ENCODE data around the gene CC2D2B.
"Not testable (repeated sequence)": the region's sequence is repeated elsewhere in the genome, so short reads cannot be mapped to it uniquely, and the experiment has no call there.

CC2D2B gene

DNA sequence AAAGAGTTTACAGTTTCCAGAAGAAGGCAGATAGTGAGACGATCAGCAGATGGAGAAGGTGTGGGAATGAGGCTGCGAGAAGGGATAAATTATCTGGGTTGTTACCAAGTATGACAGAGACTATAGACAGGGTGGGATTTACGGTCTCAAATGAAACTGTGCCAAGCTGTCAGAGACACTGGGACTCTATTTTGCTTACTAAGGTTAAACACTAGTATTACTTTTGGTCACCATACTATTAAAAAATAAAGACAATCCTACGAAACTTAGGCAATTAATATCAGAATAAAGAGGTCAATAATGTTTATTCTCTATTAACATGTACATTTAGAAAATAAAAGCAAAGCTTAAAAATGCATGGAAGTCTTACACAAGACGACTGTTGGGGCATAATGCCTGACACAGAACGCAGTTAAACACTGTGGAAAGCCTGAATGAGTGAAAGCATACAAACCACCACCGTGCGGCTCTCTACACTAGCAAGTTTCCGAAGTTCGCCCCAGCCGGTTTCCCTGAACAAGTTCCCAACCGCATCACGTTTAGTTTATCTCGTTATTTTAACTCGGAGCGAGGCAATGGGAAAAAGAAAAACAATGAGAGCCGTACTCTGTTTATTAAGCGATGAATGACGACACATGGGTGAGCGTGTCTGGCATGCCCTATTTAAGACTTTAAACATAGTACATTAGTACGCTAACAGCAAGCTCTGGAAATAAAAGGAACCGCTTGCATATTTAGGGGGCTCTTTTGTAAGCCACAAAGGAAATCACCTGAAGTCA, 909 bp upstream of the CC2D2B start:
- peak; percentile 61 for DNase-seq

DNA sequence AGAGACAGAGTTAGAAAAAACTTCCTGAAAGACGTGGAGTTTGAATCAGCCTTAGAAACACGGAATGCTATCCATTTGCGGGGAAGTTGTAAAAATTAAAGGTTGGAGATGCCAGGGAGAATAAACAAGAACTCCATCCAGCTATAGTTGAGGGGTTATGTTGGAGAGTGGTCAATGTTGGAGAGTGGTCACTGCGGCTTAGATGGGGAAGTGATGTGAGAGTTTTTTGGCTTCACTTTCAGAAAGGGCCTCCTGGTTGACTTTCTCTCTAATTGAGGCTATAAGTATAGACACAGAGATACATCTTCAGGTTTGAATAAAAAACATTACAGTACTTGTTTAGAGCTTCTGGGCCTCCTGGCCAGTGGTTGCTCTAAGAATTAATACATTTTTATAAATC, 675 bp downstream of the CC2D2B start:
- no peak for DNase-seq

DNA sequence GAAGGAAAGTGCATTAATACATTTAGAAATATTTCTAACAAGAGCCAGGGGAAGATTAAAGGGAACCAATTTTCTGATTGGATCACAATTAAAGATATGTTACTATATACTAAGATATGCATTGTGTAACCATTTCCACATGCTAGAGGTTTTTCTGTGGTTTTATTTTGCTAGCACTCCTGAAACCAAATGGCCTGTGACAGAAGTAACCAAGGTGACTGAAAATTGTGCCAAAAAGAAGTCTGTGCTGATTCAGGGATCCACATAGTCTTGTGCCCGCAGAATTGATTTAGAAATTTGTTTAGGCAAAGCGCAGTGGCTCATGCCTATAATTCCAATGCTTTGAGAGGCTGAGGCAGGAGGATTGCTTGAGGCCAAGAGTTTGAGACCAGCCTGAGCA, 1.8 kb downstream of the CC2D2B start:
- DNase-seq = no peak

DNA sequence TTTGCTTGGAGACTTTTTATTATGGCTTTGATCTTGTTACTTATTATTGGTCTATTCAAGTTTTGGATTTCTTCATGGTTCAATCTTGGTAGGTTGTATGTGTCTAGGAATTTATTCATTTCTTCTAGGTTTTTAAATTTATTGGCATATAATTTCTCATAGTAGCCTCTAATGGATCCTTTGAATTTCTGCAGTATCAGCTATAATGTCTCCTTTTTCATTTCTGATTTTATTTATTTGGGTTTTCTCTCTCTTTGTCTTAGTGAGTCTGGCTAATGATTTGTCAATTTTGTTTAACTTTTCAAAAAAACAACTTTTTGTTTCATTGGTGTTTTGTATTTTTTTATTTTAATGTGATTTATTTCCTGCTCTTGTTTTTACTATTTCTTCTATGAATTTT, 8.3 kb downstream of the CC2D2B start:
- DNase-seq = not testable (repeated sequence)

DNA sequence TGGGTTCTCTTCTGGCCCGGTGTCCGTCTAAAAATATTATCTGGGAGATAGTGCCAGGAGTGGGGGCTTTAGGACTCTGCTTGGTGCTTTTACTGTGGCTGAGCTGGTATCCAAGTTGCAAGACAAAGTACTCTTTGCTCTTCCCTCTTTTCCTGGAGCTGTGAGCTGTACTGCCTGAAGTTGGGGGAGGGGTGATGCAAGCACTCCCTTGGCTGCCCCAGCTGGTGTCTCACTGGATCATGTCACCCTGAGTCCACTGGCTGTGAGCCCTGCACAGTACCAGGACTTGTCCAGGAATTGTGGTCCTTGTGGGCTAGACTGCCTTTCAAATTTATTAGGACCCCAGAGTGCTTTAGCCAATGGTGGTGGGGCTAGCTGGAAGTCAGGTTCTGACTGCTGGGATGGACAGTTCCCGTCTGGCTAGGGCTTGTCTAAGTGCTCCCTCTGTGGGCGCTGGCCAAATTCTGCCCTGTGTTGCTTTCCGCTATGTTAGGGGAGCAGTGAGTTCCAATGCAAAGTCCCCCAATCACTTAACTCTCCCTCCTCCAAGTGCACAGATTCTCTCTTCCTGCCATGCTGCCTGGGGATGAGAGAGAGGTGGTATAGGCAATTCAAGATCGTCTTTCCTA, 13.1 kb downstream of the CC2D2B start:
- DNase-seq = no peak

DNA sequence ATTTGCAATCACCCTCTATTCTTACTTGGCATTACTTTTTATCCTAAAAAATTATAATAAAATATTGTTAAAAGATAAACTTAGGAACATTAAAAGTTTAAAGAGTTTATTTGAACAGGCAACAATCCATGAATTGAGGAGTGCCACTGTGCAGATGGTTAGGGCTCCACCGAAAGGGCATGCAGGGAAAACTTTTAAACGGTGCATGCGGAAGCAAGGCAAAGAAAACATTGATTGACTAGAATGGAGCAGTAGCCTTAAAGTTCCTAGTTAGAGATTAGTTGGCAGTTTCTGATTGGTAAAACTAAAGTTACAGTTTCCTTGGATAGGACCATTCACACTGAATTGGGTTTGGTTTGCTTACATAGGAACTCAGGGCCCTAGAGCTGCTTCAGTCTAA, 17.3 kb downstream of the CC2D2B start:
- no peak for DNase-seq

DNA sequence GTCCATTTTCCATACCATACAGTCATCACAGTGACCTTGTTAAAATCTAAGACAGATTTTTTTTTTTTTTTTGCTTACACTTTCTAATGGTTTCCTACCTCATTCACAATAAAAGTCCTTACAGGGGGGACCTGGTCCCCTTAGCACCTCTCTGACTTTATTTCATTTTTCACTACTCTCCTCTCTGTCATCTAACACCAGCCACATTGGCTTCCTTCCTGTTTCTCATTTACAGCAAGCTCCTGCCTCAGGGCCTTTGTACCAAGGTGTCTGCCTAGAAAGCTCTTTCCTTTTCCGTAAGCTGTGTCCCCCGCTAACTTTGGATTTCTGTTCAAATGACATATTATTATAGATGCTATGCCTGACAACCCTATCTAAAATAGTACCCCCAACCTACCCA, 27.7 kb downstream of the CC2D2B start:
- DNase-seq = no peak

DNA sequence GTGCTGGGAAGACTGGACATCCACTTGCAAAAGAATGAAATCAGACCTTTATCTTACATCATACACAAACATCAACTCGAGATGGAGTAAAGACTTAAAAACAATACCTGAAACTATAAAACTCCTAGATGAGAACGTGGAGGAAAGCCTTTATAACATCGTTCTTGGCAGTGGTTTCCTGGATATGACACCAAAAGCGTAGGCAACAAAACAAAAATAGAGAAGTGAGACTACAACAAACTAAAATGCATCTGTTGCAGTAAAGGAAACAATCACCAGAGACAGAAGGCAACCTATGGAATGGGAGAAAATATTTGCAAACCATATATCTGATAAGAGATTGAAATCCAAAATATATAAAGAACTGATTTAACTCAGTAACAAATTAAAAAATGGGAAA, 33.3 kb downstream of the CC2D2B start:
- no peak for DNase-seq

DNA sequence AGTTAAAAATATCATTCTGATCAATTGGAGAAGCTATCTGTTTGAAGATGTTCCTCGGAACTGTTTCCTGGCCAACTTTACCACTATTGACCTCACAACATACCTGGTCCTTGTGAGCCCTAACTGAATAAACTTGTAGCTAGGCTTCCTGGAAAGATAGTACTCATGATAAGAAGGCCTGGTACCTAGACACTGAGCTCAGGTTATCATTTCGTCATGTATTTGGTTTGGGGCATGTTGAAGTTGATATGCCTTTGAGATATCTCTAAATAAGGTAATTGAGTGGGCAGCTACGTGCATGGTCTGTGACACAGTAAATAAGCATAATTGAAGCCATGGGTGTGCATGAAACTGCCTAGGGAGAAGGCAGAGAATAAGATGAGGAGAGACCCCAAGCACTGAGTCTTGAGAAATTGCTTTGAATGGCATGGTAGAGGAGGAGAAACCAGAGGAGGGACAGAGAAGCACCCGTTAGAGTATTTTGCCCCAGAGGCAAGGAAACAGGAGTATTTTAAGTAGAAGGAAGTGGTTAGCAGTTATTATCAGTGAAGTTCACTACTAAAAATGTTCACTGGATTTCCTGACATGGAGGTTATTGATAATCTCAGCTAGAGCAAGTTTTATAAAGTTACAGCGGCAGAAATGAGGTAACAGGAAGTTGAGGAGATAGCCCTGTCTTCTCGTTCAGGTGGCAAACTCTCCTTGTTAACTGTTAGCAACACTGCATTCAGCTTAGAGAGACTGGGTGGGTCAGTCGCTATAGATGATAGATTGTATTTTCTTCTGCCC, 55.6 kb downstream of the CC2D2B start:
- DNase-seq = no peak

DNA sequence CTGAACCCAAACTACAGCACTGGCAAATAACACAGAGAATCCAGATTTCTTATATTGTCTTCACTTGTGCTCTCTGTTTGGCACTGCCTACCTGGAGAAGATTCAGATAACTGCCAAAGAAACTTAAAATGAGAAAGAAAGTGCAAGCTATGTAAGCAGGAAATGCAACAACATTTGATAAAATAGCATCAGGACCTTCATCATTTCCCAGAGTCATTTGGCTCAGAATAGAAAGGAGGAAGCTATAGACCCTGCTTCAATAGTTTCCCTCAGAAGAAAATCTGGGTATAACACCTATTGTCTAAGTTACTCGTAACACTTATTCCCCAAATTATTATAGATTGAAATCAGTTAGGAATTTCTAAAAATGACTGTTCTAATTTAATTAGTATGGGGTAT, 56.2 kb downstream of the CC2D2B start:
- DNase-seq = no peak

DNA sequence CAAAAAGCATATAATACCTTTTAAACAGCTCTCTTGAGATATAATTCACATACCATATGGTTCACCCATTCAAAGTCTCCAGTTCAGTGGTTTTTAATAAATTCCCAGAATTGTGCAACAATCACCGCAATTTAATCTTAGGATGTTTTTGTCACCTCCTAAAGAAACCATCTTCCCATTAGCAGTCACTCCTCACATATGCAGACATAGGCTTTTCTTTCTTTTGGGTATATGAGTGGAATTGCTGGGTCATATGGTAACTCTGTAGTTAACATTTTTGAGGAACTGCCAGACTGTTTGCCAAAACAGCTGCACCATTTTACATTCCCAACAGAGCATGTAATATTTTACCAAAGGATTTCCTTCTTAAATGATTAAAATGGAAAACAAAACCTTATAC, 57.0 kb downstream of the CC2D2B start:
- no peak for DNase-seq

DNA sequence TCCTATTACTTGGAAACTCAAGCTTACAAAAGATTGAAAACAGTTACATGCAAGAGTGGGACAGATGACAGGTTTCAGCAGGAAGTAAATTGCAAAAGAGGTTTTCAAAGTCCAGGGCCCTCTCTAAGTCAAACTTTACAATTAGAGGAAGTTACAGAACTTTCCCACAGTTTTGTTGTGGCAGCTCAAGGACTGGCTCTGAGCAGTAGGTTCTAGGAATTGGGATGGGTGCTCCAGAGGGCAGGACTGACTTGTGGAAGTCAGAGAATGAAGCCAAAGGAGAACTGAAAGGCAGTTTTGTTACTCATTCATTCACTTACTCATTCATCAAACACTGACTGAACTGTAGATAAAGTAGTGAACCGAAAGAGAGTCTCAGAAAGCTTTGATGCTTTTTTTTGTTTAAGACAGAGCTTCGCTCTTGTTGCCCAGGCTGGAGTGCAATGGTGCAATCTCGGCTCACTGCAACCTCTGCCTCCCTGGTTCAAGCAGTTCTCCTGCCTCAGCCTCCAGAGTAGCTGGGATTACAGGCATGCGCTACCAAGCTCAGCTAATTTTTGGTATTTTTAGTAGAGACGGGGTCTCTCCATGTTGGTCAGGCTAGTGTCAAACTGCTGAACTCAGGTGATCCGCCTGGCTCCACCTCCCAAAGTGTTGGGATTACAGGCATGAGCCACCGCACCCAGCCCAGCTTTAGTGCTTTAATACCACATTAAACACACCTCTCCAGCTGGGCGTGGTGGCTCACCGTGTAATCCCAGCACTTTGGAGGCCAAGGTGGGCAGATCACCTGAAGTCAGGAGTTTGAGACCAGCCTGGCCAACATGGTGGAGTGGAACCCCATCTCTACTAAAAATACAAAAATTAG, 68.8 kb downstream of the CC2D2B start:
- DNase-seq = no peak

DNA sequence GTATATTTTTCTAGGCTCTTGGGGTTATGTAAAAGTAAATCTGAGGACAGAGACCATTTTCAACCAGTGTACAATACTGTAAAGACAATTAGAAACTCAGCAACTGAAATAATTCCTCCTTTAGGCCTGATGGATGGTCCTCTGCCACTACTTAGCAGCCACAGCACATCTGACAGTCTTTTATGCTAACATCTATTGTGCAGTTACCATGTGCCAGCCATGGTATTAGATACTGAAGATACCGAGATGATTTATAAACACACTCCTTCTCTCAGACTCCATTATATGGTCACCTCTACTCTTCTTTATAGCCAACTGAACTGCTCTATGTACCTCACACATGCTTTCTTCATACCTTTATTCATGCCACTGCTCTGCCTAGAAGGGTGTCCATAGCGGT, 74.4 kb downstream of the CC2D2B start:
- no peak for DNase-seq

DNA sequence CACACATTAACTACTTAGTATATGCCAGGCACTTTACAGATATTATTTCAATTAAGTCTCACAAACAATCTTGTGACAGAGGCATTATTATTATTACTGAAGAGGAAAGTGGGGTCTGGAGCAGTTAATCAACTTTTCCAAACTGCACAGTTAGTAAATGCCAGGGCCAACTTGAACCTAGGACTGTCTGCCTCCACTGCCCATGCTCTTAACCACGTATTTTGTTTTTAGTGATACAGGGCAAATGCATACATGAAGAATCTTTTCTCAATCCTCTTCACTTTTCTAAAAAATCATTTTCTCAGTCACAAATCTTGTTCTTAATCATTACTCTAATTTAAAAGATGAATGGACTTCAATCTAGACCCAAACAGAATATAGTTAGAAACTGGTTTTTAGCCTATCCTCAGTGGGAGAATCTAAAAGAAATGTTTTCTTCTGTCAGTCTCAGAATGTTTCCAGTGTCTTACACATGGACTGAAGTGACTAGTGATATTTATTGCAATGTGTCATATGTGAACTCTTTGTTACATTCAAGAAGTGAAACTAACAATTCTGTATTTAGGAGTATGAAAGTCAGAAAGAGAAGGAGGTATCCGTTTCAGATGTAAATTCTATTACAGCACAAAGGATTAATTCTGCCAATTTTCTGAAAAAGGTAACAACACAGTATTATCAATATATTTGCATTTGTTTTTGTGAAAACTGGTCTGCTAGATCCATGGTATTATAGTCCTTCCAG, 80.1 kb downstream of the CC2D2B start:
- DNase-seq = no peak

DNA sequence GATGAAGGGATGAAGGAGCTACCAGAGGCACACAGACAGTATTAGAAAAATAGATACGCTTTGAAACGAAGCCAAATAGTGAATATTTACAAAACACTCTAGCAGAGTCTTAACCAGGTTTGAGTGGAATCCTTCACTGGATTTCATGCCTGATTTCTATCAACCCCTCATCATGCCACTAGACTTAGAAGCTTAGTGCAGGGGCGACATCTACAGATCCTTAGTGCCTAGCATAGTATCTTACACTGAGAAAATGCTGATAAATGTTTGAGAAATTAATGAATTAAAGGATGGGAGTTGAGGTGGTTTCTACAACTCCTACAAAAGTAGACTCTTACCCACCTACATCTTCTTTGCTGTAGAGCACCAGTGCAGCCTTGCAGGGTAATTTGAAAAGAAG, 80.9 kb downstream of the CC2D2B start:
- no peak for DNase-seq

DNA sequence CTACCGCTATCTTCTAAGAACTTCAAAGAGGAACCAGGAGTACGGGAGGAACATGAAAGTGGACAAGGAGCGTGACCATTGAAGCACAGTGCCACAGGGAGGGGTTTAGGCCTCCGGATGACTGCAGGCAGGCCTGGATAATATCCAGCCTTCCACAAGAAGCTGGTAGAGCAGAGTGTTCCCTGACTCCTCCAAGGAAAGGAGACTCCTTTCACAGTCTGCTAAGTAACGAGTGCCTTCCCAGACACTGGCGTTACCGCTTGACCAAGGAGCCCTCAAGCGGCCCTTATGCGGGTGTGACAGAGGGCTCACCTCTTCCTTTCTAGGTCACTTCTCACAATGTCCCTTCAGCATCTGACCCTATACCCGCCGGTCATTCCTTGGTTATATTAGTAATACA, 86.6 kb downstream of the CC2D2B start:
- not testable (repeated sequence) for DNase-seq

DNA sequence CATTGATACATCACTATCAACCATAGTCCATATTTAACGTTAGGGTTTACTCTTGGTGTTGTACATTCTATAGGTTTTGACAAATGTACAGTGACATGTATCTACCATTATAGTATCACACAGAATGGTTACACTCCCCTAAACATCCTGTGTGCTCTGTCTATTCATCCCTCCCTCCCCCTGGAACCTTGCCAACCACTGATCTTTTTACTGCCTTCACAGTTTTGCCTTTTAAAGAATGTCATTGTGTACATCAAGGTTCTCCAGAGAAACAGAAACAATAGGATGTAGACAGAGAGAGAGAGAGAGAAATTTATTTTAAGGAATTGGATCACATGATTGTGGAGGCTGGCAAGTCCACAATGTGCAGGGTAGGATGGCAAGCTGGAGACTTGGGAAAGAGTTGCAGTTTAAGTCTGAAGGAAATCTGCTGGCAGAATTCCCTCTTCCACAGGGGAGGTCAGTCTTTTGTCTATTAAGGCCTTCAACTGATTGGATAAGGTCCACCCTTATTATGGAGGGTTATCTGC, 90.5 kb downstream of the CC2D2B start:
- DNase-seq = no peak

DNA sequence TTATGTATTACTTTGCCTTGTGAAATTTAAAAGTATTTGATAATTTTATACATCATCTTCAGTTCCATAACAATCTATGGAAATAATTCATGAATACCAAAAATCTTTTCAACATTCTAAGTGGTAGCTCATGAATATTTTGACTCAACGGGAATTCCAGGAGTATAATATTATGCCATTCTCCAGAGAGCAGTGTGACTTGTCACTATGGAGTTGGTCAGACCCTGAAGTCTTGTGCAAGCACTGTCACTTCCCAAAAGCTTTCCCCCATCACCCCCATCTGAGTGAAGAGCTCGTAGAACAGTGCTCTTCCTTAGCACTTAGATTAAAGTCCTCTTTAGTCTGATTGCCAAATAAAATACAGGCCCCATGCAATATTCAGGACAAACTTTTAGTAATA, 106.2 kb downstream of the CC2D2B start:
- DNase-seq = no peak

DNA sequence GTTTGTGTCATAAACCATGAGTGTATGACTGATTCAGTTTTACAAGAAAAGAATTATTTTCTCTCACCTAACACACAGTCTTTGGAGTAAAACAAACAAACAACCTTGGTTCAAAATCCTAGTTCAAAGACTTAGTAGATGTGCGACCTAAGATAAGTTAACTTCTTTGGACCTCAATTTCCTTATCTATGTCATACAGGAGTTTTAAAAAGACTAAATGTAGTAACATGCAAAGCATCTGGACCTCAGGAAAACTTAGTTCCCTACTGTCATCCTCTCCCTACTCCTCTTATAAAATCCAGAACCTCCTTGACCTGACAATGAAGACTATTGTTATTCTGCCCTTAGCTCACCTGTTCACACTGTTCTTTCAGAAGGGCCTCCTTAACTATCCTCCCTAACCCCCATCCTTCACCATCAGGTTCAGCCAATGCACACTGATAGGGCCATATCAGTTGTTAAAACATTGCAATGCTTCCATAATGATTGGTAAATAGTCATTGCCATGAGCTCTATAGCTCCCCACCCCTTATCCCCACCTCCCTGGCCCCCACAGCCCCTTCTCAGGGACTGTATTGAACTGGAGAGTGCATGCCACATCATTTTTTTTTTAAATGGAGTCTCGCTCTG, 106.8 kb downstream of the CC2D2B start:
- no peak for DNase-seq

DNA sequence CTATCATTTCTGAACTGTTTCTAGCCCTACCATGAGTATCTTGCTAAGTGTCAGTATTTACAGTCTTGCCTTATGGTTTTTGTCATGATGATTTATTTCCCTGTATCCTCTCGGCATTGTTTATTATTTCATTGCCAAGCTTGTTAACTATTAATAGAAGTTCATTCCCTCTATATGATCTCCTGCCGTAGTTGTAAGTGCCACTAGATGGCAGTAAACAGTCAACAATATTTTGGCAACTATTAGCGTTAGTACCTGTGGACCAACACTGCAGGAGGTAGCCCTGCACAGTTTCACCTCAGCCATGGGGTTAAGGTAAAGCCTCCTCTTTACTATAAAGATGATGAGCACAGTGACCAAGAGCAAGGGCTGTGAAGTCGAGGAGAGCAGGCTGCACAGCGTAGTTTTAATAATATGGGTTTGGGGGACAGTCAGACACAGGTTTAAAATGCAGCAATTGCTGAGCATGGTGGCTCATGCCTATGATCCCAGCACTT, 109.5 kb downstream of the CC2D2B start:
- peak; percentile 67 for DNase-seq

DNA sequence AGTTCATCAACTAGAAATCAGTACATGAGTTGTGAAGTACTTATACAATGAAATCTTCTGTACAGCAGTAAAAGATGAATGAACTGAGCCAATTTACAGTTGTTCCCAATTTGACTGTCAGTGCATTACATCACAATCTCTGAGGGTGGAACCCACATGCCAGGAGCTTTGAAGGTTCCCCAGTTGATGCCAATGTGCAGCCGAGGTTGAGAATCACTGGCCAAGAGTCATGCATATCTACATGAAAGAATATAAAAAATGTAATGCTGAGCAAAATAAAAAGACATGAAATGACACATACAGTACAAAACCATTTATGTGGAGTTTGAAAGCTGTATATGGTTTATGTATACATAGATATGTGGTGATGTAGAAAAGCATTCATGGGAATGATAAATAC, 113.6 kb downstream of the CC2D2B start:
- no peak for DNase-seq

Measured in HCEC 1CT (cell line).